HCT116 (cell line): ENCODE results near the gene SRP54. TPM values are rescaled to one million over a fixed set of nuclear protein-coding genes. Genes with fewer than 3 reads are reported as not detected.
"Not testable (repeated sequence)": the region's sequence is repeated elsewhere in the genome, so short reads cannot be mapped to it uniquely, and the experiment has no call there.

ENCODE experiments used
- ATAC-seq: fragments of 200-7000 bp; cut with Tn5 transposase; 2 replicates; pipeline ENCODE4 v1.9.1; 2020; ENCODE audit warnings: mild to moderate bottlenecking, moderate library complexity
- BruUV-seq: library from RNA; stranded (reverse); fragments of 400-500 nt; replicated peaks from 2 replicates; lab custom pipeline; 2021; lab: Mats Ljungman, UMichigan
- CTCF ChIA-PET: fragments of 300-600 bp; sonication (Branson Sonifier 250); formaldehyde crosslinking; loops from one replicate; lab custom pipeline; 2021; ENCODE audit warnings: antibody characterized with exemption; lab: Charles Lee
- POLR2A ChIA-PET: fragments of 300-600, 350-600 bp; sonication (Branson Sonifier 250); formaldehyde crosslinking; loops from one replicate; lab custom pipeline; 2021; ENCODE audit warnings: antibody characterized with exemption; lab: Charles Lee
- RAD21 ChIA-PET, 2 experiments: fragments of 300-600 bp; sonication (Branson Sonifier 250); formaldehyde crosslinking; loops; one replicate each; lab custom pipeline; 2023; ENCODE audit warnings: low total read pairs in 2 of 2; ENCODE audit not compliant: uncharacterized antibody in 2 of 2, unreplicated experiment in 2 of 2, low non-redundant PET in 1 of 2; lab: Charles Lee
- DNase-seq: peaks from one replicate; pipeline ENCODE4 v3.0.0-alpha.2; 2010; ENCODE audit warnings: low read depth, low spot score
- H2AFZ ChIP-seq: fragments of 200-600 bp; shearing (Covaris generic), sonication (generic); 2 replicates; pipeline ENCODE4 v1.6.1; 2017; ENCODE audit warnings: low read depth, mixed run types, mixed read lengths, antibody characterized with exemption, low read length; ENCODE audit not compliant: poor library complexity, severe bottlenecking
- H3K27ac ChIP-seq: 2 replicates; pipeline ENCODE4 v1.5.1; 2012; ENCODE audit warnings: low read depth, low read length
- H3K27me3 ChIP-seq: fragments of 200-600 bp; sonication (generic); 2 replicates; pipeline ENCODE4 v1.6.1; 2016; ENCODE audit warnings: mixed run types, low read length, mixed read lengths; ENCODE audit not compliant: insufficient read depth
- H3K36me3 ChIP-seq, 2 experiments: fragments of 200-500 bp in 1 of 2; fragments of 200-600 bp in 1 of 2; sonication (Bioruptor generic) in 1 of 2; sonication (generic) in 1 of 2; 2 replicates each; pipeline versions ENCODE4 v1.5.1 to v1.6.1; 2014 to 2016; ENCODE audit warnings: low read length in 2 of 2, inconsistent platforms in 1 of 2, mixed read lengths in 1 of 2, mixed run types in 1 of 2; ENCODE audit not compliant: insufficient read depth in 2 of 2, control insufficient read depth in 1 of 2
- H3K4me1 ChIP-seq, 2 experiments: fragments of 200-600 bp in 1 of 2; sonication (generic) in 1 of 2; 2 replicates each; pipeline versions ENCODE4 v1.5.1 to v1.6.1; 2012 to 2017; ENCODE audit warnings: low read length in 2 of 2, inconsistent platforms in 1 of 2, mild to moderate bottlenecking in 1 of 2, mixed read lengths in 1 of 2, mixed run types in 1 of 2, moderate library complexity in 1 of 2; ENCODE audit not compliant: insufficient read depth in 2 of 2, control insufficient read depth in 1 of 2
- H3K4me2 ChIP-seq: fragments of 200-600 bp; sonication (generic); 2 replicates; pipeline ENCODE4 v1.6.1; 2017; ENCODE audit warnings: mixed run types, low read length, mixed read lengths
- H3K4me3 ChIP-seq, 2 experiments: fragments of 200-600 bp in 1 of 2; sonication (generic) in 1 of 2; replicated peaks in 1 of 2; 2 replicates each; pipeline ENCODE4 v1.5.1; 2011 to 2016; ENCODE audit warnings: low read length in 2 of 2, control low read depth in 1 of 2, low read depth in 1 of 2, mild to moderate bottlenecking in 1 of 2, mixed read lengths in 1 of 2, mixed run types in 1 of 2
- H3K79me2 ChIP-seq: fragments of 200-600 bp; sonication (generic); 2 replicates; pipeline ENCODE4 v1.6.1; 2017; ENCODE audit warnings: mild to moderate bottlenecking, mixed run types, low read length, moderate library complexity, mixed read lengths; ENCODE audit not compliant: insufficient read depth
- H3K9ac ChIP-seq: fragments of 200-600 bp; sonication (generic); 2 replicates; pipeline ENCODE4 v1.6.1; 2016; ENCODE audit warnings: low read length, mixed read lengths
- H3K9me2 ChIP-seq: fragments of 200-600 bp; sonication (generic), shearing (Covaris generic); 2 replicates; pipeline ENCODE4 v1.6.1; 2017; ENCODE audit warnings: mixed run types, mild to moderate bottlenecking, moderate library complexity; ENCODE audit not compliant: insufficient read depth
- H3K9me3 ChIP-seq, 2 experiments: fragments of 200-500 bp in 1 of 2; fragments of 200-600 bp in 1 of 2; sonication (Bioruptor generic) in 1 of 2; sonication (generic) in 1 of 2; 2 replicates each; pipeline ENCODE4 v1.6.1; 2014 to 2017; ENCODE audit warnings: low read length in 2 of 2, mixed read lengths in 2 of 2, inconsistent platforms in 1 of 2, low read depth in 1 of 2, mild to moderate bottlenecking in 1 of 2, mixed run types in 1 of 2, moderate library complexity in 1 of 2; ENCODE audit not compliant: control insufficient read depth in 1 of 2, insufficient read depth in 1 of 2
- H4K20me1 ChIP-seq: fragments of 200-600 bp; sonication (generic), shearing (Covaris generic); 2 replicates; pipeline ENCODE4 v1.6.1; 2017; ENCODE audit warnings: mixed run types, mild to moderate bottlenecking, moderate library complexity; ENCODE audit not compliant: insufficient read depth
- ELF1 ChIP-seq: IDR thresholded peaks from 2 replicates; pipeline ENCODE4 v1.6.1; 2012; ENCODE audit warnings: low read depth, borderline replicate concordance
- EZH2 ChIP-seq: fragments of 200-600 bp; sonication (generic); IDR thresholded peaks from 2 replicates; pipeline ENCODE4 v1.6.1; 2017; ENCODE audit warnings: antibody characterized with exemption, mixed run types
- FOSL1 ChIP-seq: IDR thresholded peaks from 2 replicates; pipeline ENCODE4 v1.6.1; 2012; ENCODE audit warnings: low read depth
- intact Hi-C: fragments of 100-400 bp; cut with micrococcal nuclease; formaldehyde crosslinking; loops from 2 replicates; pipeline ENCODE4 v1.10.0; 2022
- total RNA-seq: library from RNA; stranded (reverse); gene quantifications from one replicate; pipeline ENCODE4 v1.2.1, GENCODE V29; 2021; ENCODE audit not compliant: unreplicated experiment

SRP54 gene
- total RNA-seq, 1 experiment from 2014 or later, result 53.0 TPM

DNA sequence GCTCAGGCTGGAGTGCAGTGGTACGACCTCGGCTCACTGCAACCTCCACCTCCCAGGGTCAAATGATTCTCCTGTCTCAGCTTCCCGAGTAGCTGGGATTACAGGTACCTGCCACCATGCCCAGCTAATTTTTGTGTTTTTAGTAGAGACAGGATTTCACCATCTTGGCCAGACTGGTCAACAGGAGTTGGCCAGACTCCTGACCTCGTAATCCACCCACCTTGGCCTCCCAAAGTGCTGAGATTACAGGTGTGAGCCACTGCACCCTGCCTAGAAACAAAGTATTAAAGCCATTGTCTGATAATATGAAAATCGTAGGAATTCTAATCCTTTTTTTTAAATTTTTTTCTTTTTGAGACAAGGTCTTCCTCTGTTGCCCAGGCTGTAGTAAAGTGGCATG, 82.9 kb downstream of the SRP54 start:
- BruUV-seq, H2AFZ ChIP-seq, H3K4me2 ChIP-seq, H4K20me1 ChIP-seq, RAD21 ChIA-PET, H3K9me2 ChIP-seq, H3K4me1 ChIP-seq, H3K4me3 ChIP-seq, H3K27me3 ChIP-seq, intact Hi-C loops, H3K9ac ChIP-seq, H3K9me3 ChIP-seq, H3K27ac ChIP-seq, ATAC-seq, H3K36me3 ChIP-seq, DNase-seq, H3K79me2 ChIP-seq: not testable (repeated sequence)
- POLR2A ChIA-PET, result interaction anchor here (0.6 kb wide), 1 partner anchor 608 kb away, joined by 3 read pairs; no protein-coding TSS in a partner anchor
- CTCF ChIA-PET, result interaction anchor here (1.7 kb wide), 1 partner anchor 343 kb away, joined by 4 read pairs; no protein-coding TSS in a partner anchor

DNA sequence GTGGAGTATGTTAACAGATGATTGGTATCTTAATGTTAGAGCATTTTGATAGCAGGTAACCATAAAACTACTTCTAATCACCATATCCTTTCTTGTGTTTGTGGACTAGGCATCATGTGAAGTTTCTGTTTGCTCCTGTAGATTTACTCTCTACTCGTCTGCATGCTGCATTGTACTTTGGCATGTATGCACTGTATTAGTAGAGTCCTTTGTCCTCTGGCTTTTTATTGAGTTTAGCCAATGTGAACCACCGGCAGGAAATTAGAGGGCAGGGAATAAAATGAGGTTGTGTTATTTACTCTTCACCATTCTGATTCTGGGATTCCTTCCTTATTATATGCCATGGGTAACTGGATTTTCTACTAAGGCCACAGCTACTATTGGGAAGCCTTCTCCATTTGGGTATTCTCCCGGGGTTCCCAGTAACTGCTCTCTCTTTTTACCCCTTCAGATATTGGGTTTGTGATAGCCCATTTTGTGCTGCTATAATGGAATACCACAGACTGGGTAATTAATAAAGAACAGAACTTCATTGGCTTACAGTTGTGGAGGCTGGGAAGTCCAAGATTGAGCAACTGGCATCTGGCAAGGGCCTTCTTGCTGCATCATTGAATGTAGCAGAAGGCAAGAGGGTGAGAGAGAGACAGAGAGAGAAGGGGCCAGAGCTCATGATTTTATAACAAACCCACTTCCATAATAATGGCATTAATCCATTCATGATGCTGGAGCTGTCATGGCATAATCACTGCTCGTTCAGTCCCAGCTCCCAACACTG, 85.6 kb downstream of the SRP54 start:
- no peaks in the 10 kb centered on the region for H3K79me2 ChIP-seq
- ATAC-seq (no peak), DNase-seq (no peak)
- H3K9ac ChIP-seq, result no peak overlapping the region
- ChIA-PET POLR2A (no interaction called here), CTCF (interaction anchor here (0.7 kb wide), 1 partner anchor 23 kb away, joined by 3 read pairs; the partner anchor contains the start of gene FAM177A1), RAD21 (no interaction called here)
- no peaks in the 10 kb centered on the region for H4K20me1 ChIP-seq
- no peak overlapping the region for H3K27ac ChIP-seq
- no peak overlapping the region for H2AFZ ChIP-seq
- no peak for TF ChIP-seq ELF1
- TF ChIP-seq FOSL1, result no peak
- no peak for TF ChIP-seq EZH2
- no peak overlapping the region for H3K4me3 ChIP-seq
- intact Hi-C loops, result no loop called here
- no peak overlapping the region for H3K4me2 ChIP-seq
- no peaks in the 10 kb centered on the region for H3K27me3 ChIP-seq
- no TSS peak for BruUV-seq
- H3K9me2 ChIP-seq, result no peaks in the 10 kb centered on the region
- H3K9me3 ChIP-seq, result no peaks in the 10 kb centered on the region
- no peaks in the 10 kb centered on the region for H3K4me1 ChIP-seq
- no peaks in the 10 kb centered on the region for H3K36me3 ChIP-seq
